Naive B cell (primary cell): ENCODE data around the gene S100A4. TPM values are rescaled to one million over a fixed set of nuclear protein-coding genes. Genes with fewer than 3 reads are reported as not detected.
"Not testable (repeated sequence)": the region's sequence is repeated elsewhere in the genome, so short reads cannot be mapped to it uniquely, and the experiment has no call there.

Experiments
- ATAC-seq, 2 donors: fragments of 150-1000 bp; cut with Tn5 transposase; 2 replicates each; pipeline ENCODE4 v1.10.0; 2021; ENCODE audit warnings: low read depth in 2 of 2, mild to moderate bottlenecking in 2 of 2, moderate library complexity in 2 of 2
- DNase-seq: peaks from one replicate; pipeline ENCODE4 v3.0.0; 2022
- H3K27ac Mint-ChIP-seq, 6 donors: one replicate each; pipeline ENCODE4 v1.8.0; 2020 to 2022; ENCODE audit warnings: mild to moderate bottlenecking in 6 of 6, mixed read lengths in 6 of 6, moderate library complexity in 5 of 6, inconsistent platforms in 2 of 6
- H3K27me3 Mint-ChIP-seq, 3 donors: one replicate each; pipeline ENCODE4 v1.8.0; 2021 to 2022; ENCODE audit warnings: mixed read lengths in 3 of 3, mild to moderate bottlenecking in 1 of 3
- H3K36me3 Mint-ChIP-seq, 2 donors: one replicate each; pipeline ENCODE4 v1.8.0; 2020 to 2022; ENCODE audit warnings: mixed read lengths in 2 of 2, inconsistent platforms in 1 of 2, mild to moderate bottlenecking in 1 of 2
- H3K4me1 Mint-ChIP-seq, 3 donors: one replicate each; pipeline ENCODE4 v1.8.0; 2020 to 2022; ENCODE audit warnings: mixed read lengths in 3 of 3, inconsistent platforms in 1 of 3, mild to moderate bottlenecking in 1 of 3, moderate library complexity in 1 of 3
- H3K4me3 Mint-ChIP-seq, 8 donors: one replicate each; pipeline ENCODE4 v1.8.0; 2020 to 2022; ENCODE audit warnings: mild to moderate bottlenecking in 8 of 8, mixed read lengths in 8 of 8, moderate library complexity in 8 of 8, inconsistent platforms in 2 of 8
- H3K9me3 Mint-ChIP-seq, 7 donors: one replicate each; pipeline ENCODE4 v1.8.0; 2020 to 2022; ENCODE audit warnings: mixed read lengths in 7 of 7, mild to moderate bottlenecking in 5 of 7, inconsistent platforms in 2 of 7, moderate library complexity in 1 of 7
- polyA plus RNA-seq, 6 donors: library from polyadenylated mRNA; unstranded; fragments of 300-500 nt; fragmentation: Illumina TruSeq; gene quantifications; one replicate each; pipeline ENCODE4 v1.2.3, GENCODE V29; 2021; ENCODE audit warnings: low read depth in 6 of 6

The S100A4 gene
- polyA plus RNA-seq, 6 donors from 2014 or later, result 50.2 to 167 (median 93.2) TPM

- Mint-ChIP-seq H3K27me3 (peaks cover 0 to 16% (median 11%) of the 10 kb centered on the region in 3 donors), H3K9me3 (no peaks in the 10 kb centered on the region), H3K36me3 (no peaks in the 10 kb centered on the region), H3K4me3 (peak within 1 kb of the TSS in 3 of 8 donors; percentile 19 to 61 (median 36)), H3K27ac (peak within 1 kb of the TSS; percentile 72 to 94 (median 81)), H3K4me1 (peaks cover 20 to 26% (median 24%) of the 10 kb centered on the region in 3 donors)
- DNase-seq (no peak), ATAC-seq (peak; percentile 70 to 75)
These were observed 20.1 kb upstream of the S100A4 start, which contains the start of gene S100A2 for GRCh38 chr1:153565529-153566374. S100A2 (minus strand) TSS chr1:153565844; CDS start chr1:153563877, 1,967 bp downstream.

GRCh38 chr1:153563991-153564390, 18.4 kb upstream of the S100A4 start:
- H3K27ac Mint-ChIP-seq, result no peak overlapping the region
- DNase-seq (no peak), ATAC-seq (no peak)
- peaks cover 20 to 26% (median 24%) of the 10 kb centered on the region in 3 donors for H3K4me1 Mint-ChIP-seq
- H3K4me3 Mint-ChIP-seq, result no peak overlapping the region
- no peaks in the 10 kb centered on the region for H3K36me3 Mint-ChIP-seq
- H3K27me3 Mint-ChIP-seq, result no peaks in the 10 kb centered on the region
- H3K9me3 Mint-ChIP-seq, result no peaks in the 10 kb centered on the region

- H3K27ac Mint-ChIP-seq, result no peak overlapping the region
- no peaks in the 10 kb centered on the region for H3K27me3 Mint-ChIP-seq
- peaks cover 17 to 22% (median 21%) of the 10 kb centered on the region in 3 donors for H3K4me1 Mint-ChIP-seq
These were observed 17.9 kb upstream of the S100A4 start for GRCh38 chr1:153563483-153563901.

GRCh38 chr1:153562021-153562420, 16.4 kb upstream of the S100A4 start:
- DNase-seq, H3K36me3 Mint-ChIP-seq, H3K27ac Mint-ChIP-seq, H3K9me3 Mint-ChIP-seq, H3K27me3 Mint-ChIP-seq, ATAC-seq, H3K4me3 Mint-ChIP-seq: not testable (repeated sequence)
- H3K4me1 Mint-ChIP-seq, result peaks cover 12 to 19% (median 13%) of the 10 kb centered on the region in 3 donors

More at GRCh38 chr1:153563483-153563901, 17.9 kb upstream of the S100A4 start:
- H3K9me3 Mint-ChIP-seq, result no peaks in the 10 kb centered on the region
- H3K4me3 Mint-ChIP-seq, result no peak overlapping the region
- ATAC-seq (no peak), DNase-seq (no peak)
- H3K36me3 Mint-ChIP-seq, result no peaks in the 10 kb centered on the region

- DNase-seq (no peak), ATAC-seq (no peak)
- Mint-ChIP-seq H3K36me3 (no peaks in the 10 kb centered on the region), H3K4me3 (no peak overlapping the region), H3K4me1 (peaks cover 8 to 15% (median 9%) of the 10 kb centered on the region in 3 donors), H3K27ac (no peak overlapping the region), H3K9me3 (no peaks in the 10 kb centered on the region), H3K27me3 (no peaks in the 10 kb centered on the region)
These were observed 15.9 kb upstream of the S100A4 start for GRCh38 chr1:153561466-153561985.

GRCh38 chr1:153560771-153561465, 15.3 kb upstream of the S100A4 start:
- H3K4me1 Mint-ChIP-seq, result peaks cover 3 to 9% (median 4%) of the 10 kb centered on the region in 3 donors
- H3K9me3 Mint-ChIP-seq, result no peaks in the 10 kb centered on the region
- H3K36me3 Mint-ChIP-seq, result no peaks in the 10 kb centered on the region
- no peak overlapping the region for H3K4me3 Mint-ChIP-seq
- ATAC-seq, result no peak
- H3K27me3 Mint-ChIP-seq, result no peaks in the 10 kb centered on the region
- no peak for DNase-seq
- no peak overlapping the region for H3K27ac Mint-ChIP-seq

- Mint-ChIP-seq H3K9me3 (no peaks in the 10 kb centered on the region), H3K4me3 (no peak overlapping the region), H3K36me3 (no peaks in the 10 kb centered on the region), H3K27ac (no peak overlapping the region), H3K4me1 (peaks cover 0 to 2% (median 0%) of the 10 kb centered on the region in 3 donors), H3K27me3 (no peaks in the 10 kb centered on the region)
- DNase-seq, result no peak
- no peak for ATAC-seq
These were observed 14.6 kb upstream of the S100A4 start for GRCh38 chr1:153560241-153560640.

GRCh38 chr1:153557877-153558276, 12.3 kb upstream of the S100A4 start:
- ATAC-seq (no peak), DNase-seq (no peak)
- Mint-ChIP-seq H3K4me1 (peaks cover 0 to 4% (median 0%) of the 10 kb centered on the region in 3 donors), H3K9me3 (no peaks in the 10 kb centered on the region), H3K27me3 (peaks cover 0 to 3% (median 0%) of the 10 kb centered on the region in 3 donors), H3K27ac (no peak overlapping the region), H3K36me3 (no peaks in the 10 kb centered on the region), H3K4me3 (no peak overlapping the region)

- no peak for DNase-seq
- no peak for ATAC-seq
- no peak overlapping the region for H3K4me3 Mint-ChIP-seq
- no peaks in the 10 kb centered on the region for H3K36me3 Mint-ChIP-seq
- H3K4me1 Mint-ChIP-seq, result peaks cover 0 to 4% (median under 1%) of the 10 kb centered on the region in 3 donors
- peak overlapping the region in 2 of 6 donors; percentile 43 to 44 for H3K27ac Mint-ChIP-seq
- H3K9me3 Mint-ChIP-seq, result no peaks in the 10 kb centered on the region
- H3K27me3 Mint-ChIP-seq, result peaks cover 0 to 3% (median 0%) of the 10 kb centered on the region in 3 donors
These were observed 10.7 kb upstream of the S100A4 start for GRCh38 chr1:153556348-153556747.

GRCh38 chr1:153553830-153554541, 8.4 kb upstream of the S100A4 start:
- no peaks in the 10 kb centered on the region for H3K36me3 Mint-ChIP-seq
- peaks cover 0 to 8% (median 4%) of the 10 kb centered on the region in 3 donors for H3K4me1 Mint-ChIP-seq
- ATAC-seq (no peak), DNase-seq (no peak)
- no peak overlapping the region for H3K4me3 Mint-ChIP-seq
- H3K27ac Mint-ChIP-seq, result no peak overlapping the region
- H3K27me3 Mint-ChIP-seq, result peaks cover 3 to 13% (median 13%) of the 10 kb centered on the region in 3 donors
- no peaks in the 10 kb centered on the region for H3K9me3 Mint-ChIP-seq

GRCh38 chr1:153553096-153553495, 7.5 kb upstream of the S100A4 start:
- Mint-ChIP-seq H3K9me3 (no peaks in the 10 kb centered on the region), H3K27me3 (peaks cover 3 to 13% (median 13%) of the 10 kb centered on the region in 3 donors), H3K36me3 (no peaks in the 10 kb centered on the region), H3K27ac (peak overlapping the region in 2 of 6 donors; percentile 49 to 69), H3K4me3 (no peak overlapping the region), H3K4me1 (peaks cover 0 to 14% (median 4%) of the 10 kb centered on the region in 3 donors)
- ATAC-seq, result no peak
- no peak for DNase-seq

GRCh38 chr1:153552335-153552734, 6.7 kb upstream of the S100A4 start:
- Mint-ChIP-seq H3K36me3 (no peaks in the 10 kb centered on the region), H3K9me3 (no peaks in the 10 kb centered on the region), H3K27ac (no peak overlapping the region), H3K4me1 (peaks cover 0 to 17% (median 4%) of the 10 kb centered on the region in 3 donors), H3K27me3 (peaks cover 3 to 13% (median 13%) of the 10 kb centered on the region in 3 donors), H3K4me3 (no peak overlapping the region)
- DNase-seq (no peak), ATAC-seq (no peak)
